HepG2 (cell line): ENCODE results near the gene TEX14. TPM values are rescaled to one million over a fixed set of nuclear protein-coding genes. Genes with fewer than 3 reads are reported as not detected.

Source experiments
- ATF1 ChIP-seq: IDR thresholded peaks from 2 replicates; pipeline ENCODE4 v1.6.1; 2016; ENCODE audit warnings: mild to moderate bottlenecking, control low read depth
- FOXC1 ChIP-seq: sonication (generic); formaldehyde crosslinking; IDR thresholded peaks from 2 replicates; pipeline ENCODE4 v1.8.0; 2022; ENCODE audit warnings: mild to moderate bottlenecking, missing genetic modification reagents, borderline replicate concordance
- FOXP1 ChIP-seq, 2 experiments: fragments of 450-650 bp in 1 of 2; IDR thresholded peaks; 2 replicates each; pipeline ENCODE4 v1.6.1; 2017 to 2018; ENCODE audit warnings: antibody characterized with exemption in 1 of 2
- HDAC1 ChIP-seq: sonication (generic); formaldehyde crosslinking; IDR thresholded peaks from 2 replicates; pipeline ENCODE4 v1.5.1; 2020; ENCODE audit warnings: mild to moderate bottlenecking, missing genetic modification reagents
- HMG20B ChIP-seq: conservative IDR thresholded peaks from 2 replicates; pipeline ENCODE4 v1.6.1; 2016; ENCODE audit warnings: missing genetic modification reagents, missing compliant biosample characterization
- HNF4A ChIP-seq: sonication (generic); formaldehyde crosslinking; IDR thresholded peaks from 2 replicates; pipeline ENCODE4 v1.4.0; 2020; ENCODE audit warnings: missing genetic modification reagents
- KDM5A ChIP-seq: fragments of 200-600 bp; sonication (generic); IDR thresholded peaks from 2 replicates; pipeline ENCODE4 v1.7.0; 2018; ENCODE audit warnings: antibody characterized with exemption, mild to moderate bottlenecking, low read length, borderline replicate concordance
- NBN ChIP-seq: fragments of 450-650 bp; conservative IDR thresholded peaks from 2 replicates; pipeline ENCODE4 v1.6.1; 2017
- NFE2L1 ChIP-seq: sonication (generic); formaldehyde crosslinking; IDR thresholded peaks from 2 replicates; pipeline ENCODE4 v1.4.0; 2020; ENCODE audit warnings: missing genetic modification reagents, mild to moderate bottlenecking, borderline replicate concordance
- NR2F1 ChIP-seq, 2 experiments: fragments of 450-650 bp in 1 of 2; formaldehyde crosslinking in 1 of 2; IDR thresholded peaks; 2 replicates each; pipeline versions ENCODE4 v1.5.0 to v1.6.1; 2016 to 2020; ENCODE audit warnings: mild to moderate bottlenecking in 1 of 2, missing compliant biosample characterization in 1 of 2, missing genetic modification reagents in 1 of 2, moderate library complexity in 1 of 2
- PHF20 ChIP-seq: sonication (generic); formaldehyde crosslinking; IDR thresholded peaks from 2 replicates; pipeline ENCODE4 v1.5.0; 2020; ENCODE audit warnings: mild to moderate bottlenecking, missing genetic modification reagents
- TBX3 ChIP-seq: fragments of 450-650 bp; IDR thresholded peaks from 2 replicates; pipeline ENCODE4 v1.6.1; 2017; ENCODE audit warnings: antibody characterized with exemption, mild to moderate bottlenecking, inconsistent platforms, borderline replicate concordance
- ZBTB38 ChIP-seq: sonication (generic); formaldehyde crosslinking; IDR thresholded peaks from 2 replicates; pipeline ENCODE4 v1.5.1; 2020; ENCODE audit warnings: mild to moderate bottlenecking, missing genetic modification reagents
- ZFX ChIP-seq: sonication (generic); formaldehyde crosslinking; IDR thresholded peaks from 2 replicates; pipeline ENCODE4 v1.4.0; 2020; ENCODE audit warnings: mild to moderate bottlenecking, low read depth, missing genetic modification reagents, moderate library complexity
- ZNF331 ChIP-seq: sonication (generic); formaldehyde crosslinking; IDR thresholded peaks from 2 replicates; pipeline ENCODE4 v1.4.0; 2020; ENCODE audit warnings: missing genetic modification reagents
- ZZZ3 ChIP-seq: sonication (generic); formaldehyde crosslinking; IDR thresholded peaks from 2 replicates; pipeline ENCODE4 v1.4.0; 2020; ENCODE audit warnings: missing genetic modification reagents, mild to moderate bottlenecking, borderline replicate concordance
- polyA plus RNA-seq, 8 experiments: library from polyadenylated mRNA; depleted of rRNA in 3 of 8; stranded (reverse) in 7 of 8; unstranded in 1 of 8; fragments of >200 nt; fragmentation: Illumina TruSeq in 4 of 8; extraction: Trizol in 4 of 8; gene quantifications; 2 replicates each; pipeline versions ENCODE4 v1.2.1 to v1.2.3, GENCODE V29; 2011 to 2016; ENCODE audit warnings: low read depth in 4 of 8, missing spikeins in 1 of 8, mixed read lengths in 1 of 8; ENCODE audit not compliant: insufficient read depth in 1 of 8
- total RNA-seq, 5 experiments: library from RNA; depleted of rRNA; stranded (reverse); fragments of >200 nt; fragmentation: Illumina TruSeq; extraction: Trizol; gene quantifications; 2 replicates each; pipeline ENCODE4 v1.2.3, GENCODE V29; 2016; ENCODE audit warnings: low read depth in 1 of 5
- TF ChIP-seq, protein P1 (sequence below): sonication (generic); formaldehyde crosslinking; IDR thresholded peaks from 2 replicates; pipeline ENCODE4 v1.5.0; 2020; ENCODE audit warnings: mild to moderate bottlenecking, missing genetic modification reagents
- TF ChIP-seq, protein P2 (sequence below): IDR thresholded peaks from 2 replicates; pipeline ENCODE4 v1.6.1; 2016; ENCODE audit warnings: missing compliant biosample characterization, missing genetic modification reagents, borderline replicate concordance
- TF ChIP-seq, protein P3 (sequence below), 2 experiments: sonication (generic) in 1 of 2; formaldehyde crosslinking in 1 of 2; IDR thresholded peaks; 2 replicates each; pipeline versions ENCODE4 v1.5.1 to v1.6.1; 2011 to 2020; ENCODE audit warnings: borderline replicate concordance in 1 of 2, low read depth in 1 of 2, low read length in 1 of 2, mild to moderate bottlenecking in 1 of 2, missing genetic modification reagents in 1 of 2, moderate library complexity in 1 of 2
- TF ChIP-seq, protein P4 (sequence below): IDR thresholded peaks from 2 replicates; pipeline ENCODE4 v1.6.1; 2018; ENCODE audit warnings: missing genetic modification reagents, mild to moderate bottlenecking, missing compliant biosample characterization

Gene TEX14
- total and polyA plus RNA-seq, 2 of the 13 experiments (the other 11 are each of a cell fraction or from before 2014, with no cell fraction given): 0.04 to 0.07 TPM

DNA sequence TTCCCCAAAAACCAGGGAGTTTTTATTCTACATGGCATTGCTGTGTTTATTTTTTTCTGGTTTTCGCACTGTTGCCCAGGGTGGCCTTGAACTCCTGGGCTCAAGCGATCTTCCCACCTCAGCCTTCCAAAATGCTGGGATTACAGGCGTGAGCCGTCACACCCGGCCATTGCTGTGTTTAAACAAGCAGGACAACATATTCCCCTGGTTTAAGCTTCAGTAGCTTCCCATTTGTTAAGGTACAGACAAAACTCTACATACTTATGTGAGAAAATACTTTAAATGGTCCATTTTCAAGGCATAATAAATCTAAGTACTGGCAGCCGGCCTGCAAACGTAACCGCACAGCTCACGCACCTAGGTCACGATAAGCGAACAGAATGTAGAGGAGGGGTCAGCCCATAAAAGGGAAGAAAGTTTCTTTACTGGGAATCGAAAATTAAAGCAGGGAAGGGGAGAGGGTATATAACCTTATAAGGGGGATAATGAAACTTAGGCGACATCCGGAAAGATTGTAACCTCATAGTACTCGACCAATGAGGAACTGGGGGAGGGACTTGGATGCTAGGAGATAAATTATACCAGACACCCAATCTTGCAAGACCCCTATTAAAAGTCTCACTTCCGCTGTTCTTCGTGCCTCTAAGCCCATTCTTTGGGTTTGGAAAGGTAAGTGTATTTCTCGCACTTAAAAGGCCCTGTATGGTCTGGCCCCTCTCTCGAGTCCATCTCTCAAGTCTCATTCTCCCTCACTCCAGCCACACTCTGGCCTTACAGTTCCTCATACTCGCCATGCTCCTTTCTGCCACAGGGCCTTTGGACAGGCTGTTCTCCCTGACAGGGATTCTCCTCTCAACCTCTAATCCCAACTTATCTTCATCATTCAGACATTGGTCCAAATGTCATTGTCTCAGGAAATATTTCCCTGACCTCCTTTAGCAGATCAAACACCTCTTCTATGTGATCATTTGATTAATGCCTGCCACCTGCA is 59.2 kb downstream of the TEX14 start (continued):
- TF ChIP-seq, protein P1, sequence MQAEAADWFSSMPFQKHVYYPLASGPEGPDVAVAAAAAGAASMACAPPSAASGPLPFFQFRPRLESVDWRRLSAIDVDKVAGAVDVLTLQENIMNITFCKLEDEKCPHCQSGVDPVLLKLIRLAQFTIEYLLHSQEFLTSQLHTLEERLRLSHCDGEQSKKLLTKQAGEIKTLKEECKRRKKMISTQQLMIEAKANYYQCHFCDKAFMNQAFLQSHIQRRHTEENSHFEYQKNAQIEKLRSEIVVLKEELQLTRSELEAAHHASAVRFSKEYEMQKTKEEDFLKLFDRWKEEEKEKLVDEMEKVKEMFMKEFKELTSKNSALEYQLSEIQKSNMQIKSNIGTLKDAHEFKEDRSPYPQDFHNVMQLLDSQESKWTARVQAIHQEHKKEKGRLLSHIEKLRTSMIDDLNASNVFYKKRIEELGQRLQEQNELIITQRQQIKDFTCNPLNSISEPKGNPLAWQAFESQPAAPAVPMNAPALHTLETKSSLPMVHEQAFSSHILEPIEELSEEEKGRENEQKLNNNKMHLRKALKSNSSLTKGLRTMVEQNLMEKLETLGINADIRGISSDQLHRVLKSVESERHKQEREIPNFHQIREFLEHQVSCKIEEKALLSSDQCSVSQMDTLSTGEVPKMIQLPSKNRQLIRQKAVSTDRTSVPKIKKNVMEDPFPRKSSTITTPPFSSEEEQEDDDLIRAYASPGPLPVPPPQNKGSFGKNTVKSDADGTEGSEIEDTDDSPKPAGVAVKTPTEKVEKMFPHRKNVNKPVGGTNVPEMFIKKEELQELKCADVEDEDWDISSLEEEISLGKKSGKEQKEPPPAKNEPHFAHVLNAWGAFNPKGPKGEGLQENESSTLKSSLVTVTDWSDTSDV (CRISPR knock-in tag): no peak
- TF ChIP-seq NR2F1 (CRISPR knock-in tag; IDR thresholded peaks at IDR 0.05) (peak in 1 of 2 experiments; percentile 42; a peak in 1 of 4 replicates), PHF20 (CRISPR knock-in tag) (peak; percentile 5; the same call in 1 of the 2 replicates), NFE2L1 (CRISPR knock-in tag) (no peak), HMG20B (CRISPR knock-in tag) (0 out of 2 replicates have a peak, but pooled peaks have one; percentile 19), ZZZ3 (CRISPR knock-in tag) (no peak), KDM5A (peak; percentile 75), ATF1 (CRISPR knock-in tag) (peak; percentile 7; the same call in 1 of the 2 replicates), HNF4A (CRISPR knock-in tag) (peak; percentile 58), ZBTB38 (CRISPR knock-in tag) (peak; percentile 99), FOXC1 (CRISPR knock-in tag) (0 out of 2 replicates have a peak, but pooled peaks have one; percentile 13), ZFX (CRISPR knock-in tag) (peak; percentile 5; the same call in 1 of the 2 replicates), ZNF331 (CRISPR knock-in tag) (0 out of 2 replicates have a peak, but pooled peaks have one; percentile 8), TBX3 (peak; percentile 72; the same call in 1 of the 2 replicates), NBN (no peak), FOXP1 (IDR thresholded peaks at IDR 0.05) (no peak), FOXP1 (CRISPR knock-in tag; IDR thresholded peaks at IDR 0.05) (0 out of 2 replicates have a peak, but pooled peaks have one; percentile 7), HDAC1 (CRISPR knock-in tag) (peak; percentile 15; the same call in 1 of the 2 replicates)
- TF ChIP-seq, protein P2, sequence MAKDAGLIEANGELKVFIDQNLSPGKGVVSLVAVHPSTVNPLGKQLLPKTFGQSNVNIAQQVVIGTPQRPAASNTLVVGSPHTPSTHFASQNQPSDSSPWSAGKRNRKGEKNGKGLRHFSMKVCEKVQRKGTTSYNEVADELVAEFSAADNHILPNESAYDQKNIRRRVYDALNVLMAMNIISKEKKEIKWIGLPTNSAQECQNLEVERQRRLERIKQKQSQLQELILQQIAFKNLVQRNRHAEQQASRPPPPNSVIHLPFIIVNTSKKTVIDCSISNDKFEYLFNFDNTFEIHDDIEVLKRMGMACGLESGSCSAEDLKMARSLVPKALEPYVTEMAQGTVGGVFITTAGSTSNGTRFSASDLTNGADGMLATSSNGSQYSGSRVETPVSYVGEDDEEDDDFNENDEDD (CRISPR knock-in tag): 0 out of 2 replicates have a peak, but pooled peaks have one; percentile 6
- TF ChIP-seq, protein P3, sequence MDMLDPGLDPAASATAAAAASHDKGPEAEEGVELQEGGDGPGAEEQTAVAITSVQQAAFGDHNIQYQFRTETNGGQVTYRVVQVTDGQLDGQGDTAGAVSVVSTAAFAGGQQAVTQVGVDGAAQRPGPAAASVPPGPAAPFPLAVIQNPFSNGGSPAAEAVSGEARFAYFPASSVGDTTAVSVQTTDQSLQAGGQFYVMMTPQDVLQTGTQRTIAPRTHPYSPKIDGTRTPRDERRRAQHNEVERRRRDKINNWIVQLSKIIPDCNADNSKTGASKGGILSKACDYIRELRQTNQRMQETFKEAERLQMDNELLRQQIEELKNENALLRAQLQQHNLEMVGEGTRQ (IDR thresholded peaks at IDR 0.05; ENCODE audit: low read depth, low read length): no peak
- TF ChIP-seq, protein P3 (CRISPR knock-in tag; IDR thresholded peaks at IDR 0.05; ENCODE audit: borderline replicate concordance): peak; percentile 34; the same call in 1 of the 2 replicates
- TF ChIP-seq, protein P4, sequence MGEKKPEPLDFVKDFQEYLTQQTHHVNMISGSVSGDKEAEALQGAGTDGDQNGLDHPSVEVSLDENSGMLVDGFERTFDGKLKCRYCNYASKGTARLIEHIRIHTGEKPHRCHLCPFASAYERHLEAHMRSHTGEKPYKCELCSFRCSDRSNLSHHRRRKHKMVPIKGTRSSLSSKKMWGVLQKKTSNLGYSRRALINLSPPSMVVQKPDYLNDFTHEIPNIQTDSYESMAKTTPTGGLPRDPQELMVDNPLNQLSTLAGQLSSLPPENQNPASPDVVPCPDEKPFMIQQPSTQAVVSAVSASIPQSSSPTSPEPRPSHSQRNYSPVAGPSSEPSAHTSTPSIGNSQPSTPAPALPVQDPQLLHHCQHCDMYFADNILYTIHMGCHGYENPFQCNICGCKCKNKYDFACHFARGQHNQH (CRISPR knock-in tag): no peak
